VCaP (cell line): ENCODE data around the gene C12orf42.

ENCODE experiments used
- H3K27ac ChIP-seq: fragments of 450-650 bp; 2 replicates; pipeline ENCODE4 v1.5.1; 2017
- TF ChIP-seq, protein P1 (sequence below): fragments of 450-650 bp; conservative IDR thresholded peaks from 2 replicates; pipeline ENCODE4 v1.5.1; 2017; ENCODE audit warnings: mild to moderate bottlenecking, moderate library complexity

C12orf42 gene

DNA sequence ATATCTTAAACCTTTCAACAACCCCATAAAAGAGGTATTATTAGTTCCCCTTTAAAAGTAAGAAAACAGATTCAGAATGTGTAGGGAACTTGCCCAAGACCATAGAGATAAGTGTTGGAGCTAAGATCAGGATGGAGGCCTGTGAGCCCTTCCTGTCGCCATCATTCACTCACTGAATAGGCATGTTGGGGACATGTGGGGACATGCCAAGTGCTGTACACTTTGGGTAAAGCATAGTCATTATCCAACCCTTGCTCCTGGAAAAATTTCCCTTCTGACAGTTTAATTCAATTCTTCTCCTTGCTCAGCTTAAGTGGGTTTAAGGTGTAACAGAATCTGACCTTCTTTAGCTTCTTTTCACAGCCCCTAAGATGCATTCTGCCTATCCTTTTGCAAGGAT lies 28.0 kb upstream of the C12orf42 start:
- TF ChIP-seq, protein P1, sequence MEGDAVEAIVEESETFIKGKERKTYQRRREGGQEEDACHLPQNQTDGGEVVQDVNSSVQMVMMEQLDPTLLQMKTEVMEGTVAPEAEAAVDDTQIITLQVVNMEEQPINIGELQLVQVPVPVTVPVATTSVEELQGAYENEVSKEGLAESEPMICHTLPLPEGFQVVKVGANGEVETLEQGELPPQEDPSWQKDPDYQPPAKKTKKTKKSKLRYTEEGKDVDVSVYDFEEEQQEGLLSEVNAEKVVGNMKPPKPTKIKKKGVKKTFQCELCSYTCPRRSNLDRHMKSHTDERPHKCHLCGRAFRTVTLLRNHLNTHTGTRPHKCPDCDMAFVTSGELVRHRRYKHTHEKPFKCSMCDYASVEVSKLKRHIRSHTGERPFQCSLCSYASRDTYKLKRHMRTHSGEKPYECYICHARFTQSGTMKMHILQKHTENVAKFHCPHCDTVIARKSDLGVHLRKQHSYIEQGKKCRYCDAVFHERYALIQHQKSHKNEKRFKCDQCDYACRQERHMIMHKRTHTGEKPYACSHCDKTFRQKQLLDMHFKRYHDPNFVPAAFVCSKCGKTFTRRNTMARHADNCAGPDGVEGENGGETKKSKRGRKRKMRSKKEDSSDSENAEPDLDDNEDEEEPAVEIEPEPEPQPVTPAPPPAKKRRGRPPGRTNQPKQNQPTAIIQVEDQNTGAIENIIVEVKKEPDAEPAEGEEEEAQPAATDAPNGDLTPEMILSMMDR = no peak
- peak overlapping the region; percentile 10; the same call in 1 of the 2 replicates for H3K27ac ChIP-seq

DNA sequence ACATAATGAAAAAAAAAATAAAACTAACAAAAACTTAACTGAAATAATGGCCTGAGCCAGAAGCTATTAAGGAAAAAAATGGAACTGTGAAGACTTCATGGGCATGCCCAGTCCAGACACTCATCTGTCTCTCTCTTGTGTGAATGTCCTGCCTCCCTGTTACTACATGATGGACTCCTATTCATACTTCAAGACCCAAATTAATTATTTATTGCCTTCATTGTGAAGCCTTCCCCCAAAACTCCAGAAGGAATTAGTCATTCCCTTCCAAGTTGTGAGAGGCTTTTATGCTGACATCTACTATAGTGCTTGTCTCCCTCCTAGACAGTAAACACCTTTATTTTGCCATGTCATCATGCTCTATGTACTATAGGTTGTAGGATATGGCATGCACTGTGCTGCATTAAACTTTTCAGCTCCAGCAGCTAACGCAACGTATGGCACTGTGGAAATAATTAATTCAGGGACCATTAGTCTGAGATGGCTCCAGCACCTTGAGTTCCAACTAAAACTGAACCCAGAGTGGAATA lies 25.0 kb upstream of the C12orf42 start:
- no peak overlapping the region for H3K27ac ChIP-seq
- TF ChIP-seq, protein P1 = no peak

DNA sequence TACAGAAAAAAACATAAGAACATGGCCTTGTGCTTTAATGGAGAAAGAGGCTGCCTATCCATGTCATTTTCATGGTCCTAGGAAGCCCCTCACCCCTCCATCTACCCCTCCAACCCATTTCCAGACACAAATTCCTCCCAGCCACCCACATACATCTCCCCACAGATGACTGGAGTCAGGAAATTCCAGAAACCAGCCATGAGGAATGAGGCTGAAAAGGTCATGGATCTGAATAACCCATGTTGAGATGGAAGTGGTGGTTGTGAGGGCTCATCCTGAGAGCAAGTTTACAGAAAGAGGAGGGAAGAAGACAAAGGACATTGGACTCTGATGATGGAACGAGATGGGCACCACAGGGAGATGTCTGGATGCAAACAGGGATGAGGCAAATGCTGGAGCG lies 23.9 kb upstream of the C12orf42 start:
- TF ChIP-seq, protein P1 = no peak
- H3K27ac ChIP-seq = no peak overlapping the region

DNA sequence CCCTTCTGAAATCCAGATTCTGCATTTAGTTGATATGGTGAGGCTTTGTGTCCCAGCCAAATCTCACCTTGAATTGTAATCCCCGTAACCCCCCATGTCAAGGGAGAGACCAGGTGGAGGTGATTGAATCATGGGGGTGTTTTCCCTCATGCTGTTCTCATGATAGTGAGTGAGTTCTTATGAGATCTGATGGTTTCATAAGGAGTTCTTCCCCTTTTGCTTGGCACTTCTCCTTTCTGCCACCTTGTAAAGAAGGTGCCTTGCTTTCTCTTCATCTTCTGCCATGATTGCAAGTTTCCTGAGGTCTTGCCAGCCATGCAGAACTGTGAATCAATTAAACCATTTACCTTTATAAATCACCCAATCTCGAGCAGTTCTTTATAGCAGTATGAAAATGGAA lies 23.1 kb upstream of the C12orf42 start:
- TF ChIP-seq, protein P1 = no peak

DNA sequence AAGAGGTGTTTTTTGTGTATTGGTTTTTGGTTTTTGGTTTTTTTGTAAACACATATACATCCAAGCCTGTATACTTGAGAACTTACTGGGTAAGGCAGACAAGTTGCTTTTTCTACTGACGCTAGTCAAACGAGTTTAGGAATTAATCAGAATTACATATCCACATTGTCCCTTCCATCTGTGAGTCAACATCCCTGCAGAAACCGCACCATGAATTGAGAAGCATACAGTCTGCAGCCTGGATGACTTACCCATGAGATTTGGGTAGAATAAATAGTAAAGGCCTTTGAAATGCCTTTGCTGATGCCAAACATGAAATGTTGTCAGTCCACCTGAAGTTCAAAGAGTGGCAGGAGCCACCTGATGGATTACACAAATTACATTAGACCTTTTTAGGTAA lies 21.4 kb upstream of the C12orf42 start:
- no peak overlapping the region for H3K27ac ChIP-seq
- TF ChIP-seq, protein P1 = no peak

More for the DNA sequence above, 23.1 kb upstream of the C12orf42 start:
- H3K27ac ChIP-seq = no peak overlapping the region

DNA sequence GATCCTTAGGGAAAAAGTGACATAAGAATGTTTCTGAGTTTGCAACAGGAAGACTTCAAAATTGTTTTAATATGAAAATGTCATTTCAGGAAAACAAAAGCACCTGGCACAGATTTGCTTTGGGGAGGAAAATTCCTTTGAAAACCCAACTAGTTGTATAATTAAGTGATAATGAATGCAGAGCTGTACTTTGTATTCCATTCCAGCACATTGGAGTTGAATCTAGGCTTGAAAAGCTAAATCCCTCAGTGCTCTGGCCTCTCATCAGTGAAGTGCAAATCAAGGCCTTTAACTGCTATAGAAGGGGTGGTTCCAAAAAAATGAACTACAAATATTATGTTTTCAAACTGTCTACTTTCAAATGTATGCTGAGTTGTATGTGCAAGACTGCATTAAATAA lies 19.6 kb upstream of the C12orf42 start:
- no peak overlapping the region for H3K27ac ChIP-seq
- TF ChIP-seq, protein P1 = no peak

DNA sequence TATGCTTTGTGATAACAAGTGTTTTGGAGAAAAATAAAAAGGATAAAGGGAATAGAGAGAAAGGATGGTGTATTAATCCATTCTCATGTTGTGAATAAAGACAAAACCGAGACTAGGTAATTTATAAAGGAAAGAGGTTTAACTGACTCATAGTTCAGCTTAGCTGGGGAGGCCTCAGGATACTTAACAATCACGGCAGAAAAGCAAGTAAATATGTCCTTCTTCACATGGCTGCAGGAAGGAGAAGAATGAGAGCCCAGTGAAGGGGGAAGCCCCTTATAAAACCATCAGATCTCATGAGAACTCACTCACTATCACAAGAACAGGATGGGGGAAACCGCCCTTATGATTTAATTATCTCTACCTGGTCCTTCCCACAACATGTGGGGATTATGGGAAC lies 18.1 kb upstream of the C12orf42 start:
- TF ChIP-seq, protein P1 = no peak
- H3K27ac ChIP-seq = no peak overlapping the region
